Measurements from ENCODE around the gene SCLY.

DNA sequence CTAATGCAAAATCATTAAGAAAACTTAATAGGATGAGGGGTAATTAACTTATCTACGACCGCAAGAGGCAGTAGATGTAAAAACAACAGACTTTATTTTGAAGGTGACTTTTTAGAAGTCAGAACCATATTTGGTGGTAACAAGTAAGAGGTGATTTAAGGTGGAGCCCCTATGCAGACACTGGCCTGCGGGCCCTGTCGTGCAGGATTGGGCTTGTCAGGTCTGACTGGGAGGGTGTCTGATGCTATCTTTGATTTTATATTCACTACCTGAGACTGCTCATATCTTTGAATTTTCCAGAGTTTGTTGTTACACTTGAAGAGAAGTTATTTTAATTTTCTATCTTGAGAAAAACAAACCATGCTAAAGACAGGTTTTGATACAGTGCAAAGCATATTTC, 29.1 kb upstream of the SCLY start:
- TF ChIP-seq, protein P1, sequence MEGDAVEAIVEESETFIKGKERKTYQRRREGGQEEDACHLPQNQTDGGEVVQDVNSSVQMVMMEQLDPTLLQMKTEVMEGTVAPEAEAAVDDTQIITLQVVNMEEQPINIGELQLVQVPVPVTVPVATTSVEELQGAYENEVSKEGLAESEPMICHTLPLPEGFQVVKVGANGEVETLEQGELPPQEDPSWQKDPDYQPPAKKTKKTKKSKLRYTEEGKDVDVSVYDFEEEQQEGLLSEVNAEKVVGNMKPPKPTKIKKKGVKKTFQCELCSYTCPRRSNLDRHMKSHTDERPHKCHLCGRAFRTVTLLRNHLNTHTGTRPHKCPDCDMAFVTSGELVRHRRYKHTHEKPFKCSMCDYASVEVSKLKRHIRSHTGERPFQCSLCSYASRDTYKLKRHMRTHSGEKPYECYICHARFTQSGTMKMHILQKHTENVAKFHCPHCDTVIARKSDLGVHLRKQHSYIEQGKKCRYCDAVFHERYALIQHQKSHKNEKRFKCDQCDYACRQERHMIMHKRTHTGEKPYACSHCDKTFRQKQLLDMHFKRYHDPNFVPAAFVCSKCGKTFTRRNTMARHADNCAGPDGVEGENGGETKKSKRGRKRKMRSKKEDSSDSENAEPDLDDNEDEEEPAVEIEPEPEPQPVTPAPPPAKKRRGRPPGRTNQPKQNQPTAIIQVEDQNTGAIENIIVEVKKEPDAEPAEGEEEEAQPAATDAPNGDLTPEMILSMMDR (IDR thresholded peaks at IDR 0.05) = no peak
- TF ChIP-seq EP300 (IDR thresholded peaks at IDR 0.05) (no peak), POLR2A (IDR thresholded peaks at IDR 0.05) (no peak)
